ENCODE results near the gene CRYGB.

GRCh38 chr2:208127090-208127489, 18.9 kb downstream of the CRYGB start:
- TF ChIP-seq EZH2 (IDR thresholded peaks at IDR 0.05; ENCODE audit: borderline replicate concordance, control insufficient read depth, low read depth, low read length) (no peak), CTCF (IDR thresholded peaks at IDR 0.05 in 2 of 3, conservative IDR thresholded peaks at IDR 0.05 in 1 of 3; ENCODE audit: control insufficient read depth in 2 of 3, extremely low read depth in 1 of 3, insufficient read depth in 1 of 3, low read depth in 3 of 3, low read length in 3 of 3) (no peak), GABPA (IDR thresholded peaks at IDR 0.05; ENCODE audit: low read depth) (no peak), ASH2L (IDR thresholded peaks at IDR 0.05; ENCODE audit: borderline replicate concordance, low read depth) (no peak)
